ENCODE results near the gene NME5.

NME5 gene

GRCh38 chr5:138132543-138132942 is 6.7 kb downstream of the NME5 start:
- DNase-seq (ENCODE audit: low read depth): no peak

GRCh38 chr5:138129347-138129746 is 9.9 kb downstream of the NME5 start:
- DNase-seq (ENCODE audit: low read depth): no peak

- no peak for DNase-seq (ENCODE audit: low read depth)
Measured at GRCh38 chr5:138128334-138128733, 10.9 kb downstream of the NME5 start.

GRCh38 chr5:138115254-138115653 is 24.0 kb downstream of the NME5 start:
- DNase-seq (ENCODE audit: low read depth): no peak

- no peak for DNase-seq (ENCODE audit: low read depth)
Measured at GRCh38 chr5:138111937-138112336, 27.3 kb downstream of the NME5 start.

GRCh38 chr5:138111181-138111580 is 28.0 kb downstream of the NME5 start:
- no peak for DNase-seq (ENCODE audit: low read depth)

GRCh38 chr5:138110266-138110963 is 28.8 kb downstream of the NME5 start:
- no peak for DNase-seq (ENCODE audit: low read depth)

- no peak for DNase-seq (ENCODE audit: low read depth)
Measured at GRCh38 chr5:138109463-138110265, 29.6 kb downstream of the NME5 start.

- DNase-seq (ENCODE audit: low read depth): no peak
Measured at GRCh38 chr5:138107213-138107612, 32.0 kb downstream of the NME5 start.

GRCh38 chr5:138105709-138106108 is 33.5 kb downstream of the NME5 start:
- DNase-seq (ENCODE audit: low read depth): no peak

- no peak for DNase-seq (ENCODE audit: low read depth)
Measured at GRCh38 chr5:138103319-138103637, 36.0 kb downstream of the NME5 start.

- no peak for DNase-seq (ENCODE audit: low read depth)
Measured at GRCh38 chr5:138102454-138103318, 36.5 kb downstream of the NME5 start.

GRCh38 chr5:138096997-138097828 is 42.0 kb downstream of the NME5 start:
- no peak for DNase-seq (ENCODE audit: low read depth)

- no peak for DNase-seq (ENCODE audit: low read depth)
Measured at GRCh38 chr5:138096363-138096762, 42.9 kb downstream of the NME5 start.

- no peak for DNase-seq (ENCODE audit: low read depth)
Measured at GRCh38 chr5:138095100-138095907, 43.9 kb downstream of the NME5 start.

- DNase-seq (ENCODE audit: low read depth): no peak
Measured at GRCh38 chr5:138093036-138093435, 46.2 kb downstream of the NME5 start.

- DNase-seq (ENCODE audit: low read depth): no peak
Measured at GRCh38 chr5:138092301-138092700, 46.9 kb downstream of the NME5 start.

- no peak for DNase-seq (ENCODE audit: low read depth)
Measured at GRCh38 chr5:138091685-138092084, 47.5 kb downstream of the NME5 start.

- no peak for DNase-seq (ENCODE audit: low read depth)
Measured at GRCh38 chr5:138083702-138084101, 55.5 kb downstream of the NME5 start, which contains the start of gene WNT8A. TSS of gene WNT8A (plus strand) at chr5:138084033. CDS start at chr5:138084128, 95 bp downstream.

- no peak for DNase-seq (ENCODE audit: low read depth)
Measured at GRCh38 chr5:138082033-138082432, 57.2 kb downstream of the NME5 start.

Measured in activated T-cell treated with anti-CD3 and anti-CD28 coated beads for 24 hours (primary cell).